ENCODE data around the gene BDH1. TPM values are rescaled to one million over a fixed set of nuclear protein-coding genes. Genes with fewer than 3 reads are reported as not detected.
A peak's percentile ranks its signal among the peaks of the same experiment; 100 is the strongest.

Gene BDH1
- total and polyA plus RNA-seq, 2 of the 13 experiments (the other 11 are each of a cell fraction or from before 2014, with no cell fraction given) = 21.2 to 71.9 TPM

DNA sequence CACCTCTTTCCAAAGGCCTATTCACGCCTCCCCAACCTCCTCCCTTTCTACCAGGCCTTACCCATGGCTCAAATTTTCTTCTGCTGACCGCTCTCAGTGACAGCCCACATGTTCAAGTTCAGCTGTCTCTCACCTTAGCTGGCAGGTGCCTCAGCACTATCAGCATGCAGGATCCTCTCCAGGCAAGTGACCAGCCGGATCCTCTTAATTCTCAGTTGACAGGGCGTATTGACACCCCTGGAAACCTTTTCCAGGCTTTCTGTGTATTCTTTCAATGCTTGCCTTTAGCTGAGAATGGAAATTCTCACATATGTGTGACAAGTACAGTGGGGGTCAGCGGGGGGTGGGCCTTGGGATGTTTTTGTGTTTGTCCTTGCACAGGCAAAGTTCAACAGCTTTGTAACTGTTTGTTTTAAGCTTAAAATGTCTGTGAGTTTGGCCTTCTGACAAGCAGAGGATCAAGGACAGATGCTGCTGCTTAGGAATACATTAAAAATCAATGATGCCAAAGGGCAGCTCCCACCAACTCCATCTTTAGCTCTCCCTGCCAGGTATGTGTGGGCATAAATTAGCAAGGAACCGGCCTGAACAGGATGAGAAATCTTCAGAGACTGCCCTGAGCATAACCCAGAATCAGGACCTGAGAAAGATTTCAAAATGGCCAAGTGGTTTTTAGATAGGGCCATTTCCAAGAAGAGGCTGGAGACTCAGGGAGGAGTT is 17.4 kb upstream of the BDH1 start (continued):
- TF ChIP-seq RXRB (CRISPR knock-in tag; IDR thresholded peaks at IDR 0.05; ENCODE audit: borderline replicate concordance) = peak; percentile 96
- TF ChIP-seq ATF4 (CRISPR knock-in tag; IDR thresholded peaks at IDR 0.05) = peak in 1 of 2 experiments; percentile 66; a peak in 2 of 4 replicates
- peak; percentile 68; the same call in 1 of the 2 replicates for TF ChIP-seq ZNF230 (CRISPR knock-in tag; IDR thresholded peaks at IDR 0.05)
- TF ChIP-seq ZFP36L2 (CRISPR knock-in tag; IDR thresholded peaks at IDR 0.05) = no peak
- peak; percentile 97 for TF ChIP-seq NCOR1 (IDR thresholded peaks at IDR 0.05; ENCODE audit: borderline replicate concordance, low read length)
- TF ChIP-seq, protein P1, sequence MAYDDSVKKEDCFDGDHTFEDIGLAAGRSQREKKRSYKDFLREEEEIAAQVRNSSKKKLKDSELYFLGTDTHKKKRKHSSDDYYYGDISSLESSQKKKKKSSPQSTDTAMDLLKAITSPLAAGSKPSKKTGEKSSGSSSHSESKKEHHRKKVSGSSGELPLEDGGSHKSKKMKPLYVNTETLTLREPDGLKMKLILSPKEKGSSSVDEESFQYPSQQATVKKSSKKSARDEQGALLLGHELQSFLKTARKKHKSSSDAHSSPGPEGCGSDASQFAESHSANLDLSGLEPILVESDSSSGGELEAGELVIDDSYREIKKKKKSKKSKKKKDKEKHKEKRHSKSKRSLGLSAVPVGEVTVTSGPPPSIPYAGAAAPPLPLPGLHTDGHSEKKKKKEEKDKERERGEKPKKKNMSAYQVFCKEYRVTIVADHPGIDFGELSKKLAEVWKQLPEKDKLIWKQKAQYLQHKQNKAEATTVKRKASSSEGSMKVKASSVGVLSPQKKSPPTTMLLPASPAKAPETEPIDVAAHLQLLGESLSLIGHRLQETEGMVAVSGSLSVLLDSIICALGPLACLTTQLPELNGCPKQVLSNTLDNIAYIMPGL (CRISPR knock-in tag; IDR thresholded peaks at IDR 0.05; ENCODE audit: borderline replicate concordance in 1 of 2, low read depth in 1 of 2) = peak; percentile 29 to 37; a peak in 1 of 4 replicates
- peak; percentile 69; the same call in 1 of the 2 replicates for TF ChIP-seq ATF1 (CRISPR knock-in tag; IDR thresholded peaks at IDR 0.05)
- TF ChIP-seq, protein P2, sequence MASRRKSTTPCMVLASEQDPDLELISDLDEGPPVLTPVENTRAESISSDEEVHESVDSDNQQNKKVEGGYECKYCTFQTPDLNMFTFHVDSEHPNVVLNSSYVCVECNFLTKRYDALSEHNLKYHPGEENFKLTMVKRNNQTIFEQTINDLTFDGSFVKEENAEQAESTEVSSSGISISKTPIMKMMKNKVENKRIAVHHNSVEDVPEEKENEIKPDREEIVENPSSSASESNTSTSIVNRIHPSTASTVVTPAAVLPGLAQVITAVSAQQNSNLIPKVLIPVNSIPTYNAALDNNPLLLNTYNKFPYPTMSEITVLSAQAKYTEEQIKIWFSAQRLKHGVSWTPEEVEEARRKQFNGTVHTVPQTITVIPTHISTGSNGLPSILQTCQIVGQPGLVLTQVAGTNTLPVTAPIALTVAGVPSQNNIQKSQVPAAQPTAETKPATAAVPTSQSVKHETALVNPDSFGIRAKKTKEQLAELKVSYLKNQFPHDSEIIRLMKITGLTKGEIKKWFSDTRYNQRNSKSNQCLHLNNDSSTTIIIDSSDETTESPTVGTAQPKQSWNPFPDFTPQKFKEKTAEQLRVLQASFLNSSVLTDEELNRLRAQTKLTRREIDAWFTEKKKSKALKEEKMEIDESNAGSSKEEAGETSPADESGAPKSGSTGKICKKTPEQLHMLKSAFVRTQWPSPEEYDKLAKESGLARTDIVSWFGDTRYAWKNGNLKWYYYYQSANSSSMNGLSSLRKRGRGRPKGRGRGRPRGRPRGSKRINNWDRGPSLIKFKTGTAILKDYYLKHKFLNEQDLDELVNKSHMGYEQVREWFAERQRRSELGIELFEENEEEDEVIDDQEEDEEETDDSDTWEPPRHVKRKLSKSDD (CRISPR knock-in tag; IDR thresholded peaks at IDR 0.05; ENCODE audit: low read depth) = no peak; the same call in 1 of the 2 replicates
- TF ChIP-seq, protein P3, sequence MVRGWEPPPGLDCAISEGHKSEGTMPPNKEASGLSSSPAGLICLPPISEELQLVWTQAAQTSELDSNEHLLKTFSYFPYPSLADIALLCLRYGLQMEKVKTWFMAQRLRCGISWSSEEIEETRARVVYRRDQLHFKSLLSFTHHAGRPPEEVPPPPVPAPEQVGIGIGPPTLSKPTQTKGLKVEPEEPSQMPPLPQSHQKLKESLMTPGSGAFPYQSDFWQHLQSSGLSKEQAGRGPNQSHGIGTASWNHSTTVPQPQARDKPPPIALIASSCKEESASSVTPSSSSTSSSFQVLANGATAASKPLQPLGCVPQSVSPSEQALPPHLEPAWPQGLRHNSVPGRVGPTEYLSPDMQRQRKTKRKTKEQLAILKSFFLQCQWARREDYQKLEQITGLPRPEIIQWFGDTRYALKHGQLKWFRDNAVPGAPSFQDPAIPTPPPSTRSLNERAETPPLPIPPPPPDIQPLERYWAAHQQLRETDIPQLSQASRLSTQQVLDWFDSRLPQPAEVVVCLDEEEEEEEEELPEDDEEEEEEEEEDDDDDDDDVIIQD (CRISPR knock-in tag; IDR thresholded peaks at IDR 0.05; ENCODE audit: low read depth) = peak; percentile 57; the same call in 1 of the 2 replicates
- TF ChIP-seq AGO1 (IDR thresholded peaks at IDR 0.05; ENCODE audit: low read depth, low read length, poor library complexity, severe bottlenecking) = no peak
- peak; percentile 70 for TF ChIP-seq ZFX (CRISPR knock-in tag; IDR thresholded peaks at IDR 0.05; ENCODE audit: low read depth)
- peak; percentile 98 for TF ChIP-seq ZNF503 (CRISPR knock-in tag; IDR thresholded peaks at IDR 0.05)
- TF ChIP-seq NONO (IDR thresholded peaks at IDR 0.05) = no peak
- peak; percentile 82 for TF ChIP-seq NONO (CRISPR knock-in tag; conservative IDR thresholded peaks at IDR 0.05)
- TF ChIP-seq CTCF (CRISPR knock-in tag; IDR thresholded peaks at IDR 0.05) = no peak
- peak; percentile 84 for TF ChIP-seq ASH2L (IDR thresholded peaks at IDR 0.05; ENCODE audit: insufficient read length, low read depth, low read length)
